GM19043 (cell line): ENCODE data around the gene MAPK14.

ENCODE experiments used
- ATAC-seq: cut with Tn5 transposase; IDR thresholded peaks from one replicate; pipeline ENCODE4 v1.9.1; 2021; ENCODE audit warnings: low read depth; ENCODE audit not compliant: unreplicated experiment

MAPK14 gene

DNA sequence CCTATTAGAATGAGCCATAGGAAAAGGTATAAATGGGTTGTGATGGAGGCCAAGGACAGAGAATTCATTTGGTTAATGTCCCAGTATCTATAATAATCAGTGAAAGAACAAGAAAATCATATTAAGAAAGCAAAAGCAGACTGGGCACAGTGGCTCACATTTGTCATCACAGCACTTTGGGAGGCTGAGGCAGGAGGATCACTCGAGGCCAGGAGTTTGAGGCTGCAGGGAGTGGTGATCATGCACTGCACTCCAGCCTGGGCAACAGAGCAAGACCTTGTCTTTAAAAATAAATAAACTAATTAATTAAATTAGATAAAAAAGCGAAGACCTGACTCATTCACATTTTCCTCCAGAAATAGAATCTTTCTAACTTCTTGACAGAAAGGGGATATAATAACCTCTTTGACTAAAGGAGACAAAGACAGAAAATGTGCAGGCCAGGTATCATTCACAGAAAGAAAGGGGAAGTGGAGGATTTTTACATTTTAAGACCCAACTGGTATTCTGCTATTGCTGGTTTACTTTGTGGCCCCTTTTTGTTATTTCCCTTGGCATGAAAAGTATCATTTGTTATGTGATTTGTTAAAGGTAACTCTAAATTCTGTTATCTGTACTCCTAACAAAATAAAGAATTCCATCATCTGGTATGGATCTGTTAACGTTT, 70.8 kb downstream of the MAPK14 start:
- no peak for ATAC-seq

GRCh38 chr6:36098920-36099647, 71.5 kb downstream of the MAPK14 start:
- no peak for ATAC-seq

- ATAC-seq: no peak
Observed at GRCh38 chr6:36099869-36100483, 72.4 kb downstream of the MAPK14 start.

GRCh38 chr6:36101691-36102090, 74.1 kb downstream of the MAPK14 start:
- ATAC-seq: no peak

GRCh38 chr6:36102853-36103252, 75.2 kb downstream of the MAPK14 start:
- ATAC-seq: no peak

DNA sequence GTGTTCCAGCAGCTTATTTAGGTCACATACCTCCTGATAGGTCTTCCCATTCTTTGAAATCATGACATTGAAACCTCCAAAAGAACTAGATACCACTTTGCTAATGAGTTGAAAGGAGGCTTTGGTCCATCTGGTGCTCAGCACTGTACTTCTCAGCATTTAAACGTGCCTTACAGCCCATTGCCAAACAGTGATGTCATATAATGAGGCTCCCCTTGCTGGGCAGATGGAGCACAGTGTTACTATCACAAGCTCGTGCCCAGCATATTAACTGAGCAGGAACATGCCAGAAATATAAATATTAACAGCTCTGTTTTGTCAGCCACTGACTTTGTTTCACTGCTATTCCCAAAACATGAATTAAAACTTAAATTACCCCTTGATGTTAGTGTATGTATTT, 77.2 kb downstream of the MAPK14 start:
- no peak for ATAC-seq

GRCh38 chr6:36109092-36109491, 81.5 kb downstream of the MAPK14 start:
- ATAC-seq: no peak

GRCh38 chr6:36110050-36110449, 82.4 kb downstream of the MAPK14 start:
- ATAC-seq: no peak

GRCh38 chr6:36110863-36111262, 83.3 kb downstream of the MAPK14 start:
- ATAC-seq: no peak

- ATAC-seq: no peak
Observed at GRCh38 chr6:36111526-36111925, 83.9 kb downstream of the MAPK14 start.

DNA sequence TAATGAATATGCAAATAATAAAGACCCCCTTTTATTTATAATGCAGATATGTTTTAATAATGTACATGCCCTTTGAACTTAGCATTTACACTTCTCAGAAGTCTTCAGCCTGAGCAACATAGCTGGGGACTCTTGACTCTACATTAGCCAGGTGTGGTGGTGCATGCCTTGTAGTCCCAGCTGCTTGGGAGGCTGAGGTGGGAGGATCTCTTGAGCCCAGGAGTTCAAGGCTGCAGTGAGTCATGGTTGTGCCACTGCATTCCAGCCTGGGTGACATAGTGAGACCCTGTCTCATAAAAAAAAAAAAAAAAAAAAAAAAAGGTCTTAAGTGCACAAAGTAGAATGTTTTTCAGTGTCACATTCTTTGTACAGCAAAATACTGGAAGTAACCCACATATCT, 85.4 kb downstream of the MAPK14 start:
- no peak for ATAC-seq

DNA sequence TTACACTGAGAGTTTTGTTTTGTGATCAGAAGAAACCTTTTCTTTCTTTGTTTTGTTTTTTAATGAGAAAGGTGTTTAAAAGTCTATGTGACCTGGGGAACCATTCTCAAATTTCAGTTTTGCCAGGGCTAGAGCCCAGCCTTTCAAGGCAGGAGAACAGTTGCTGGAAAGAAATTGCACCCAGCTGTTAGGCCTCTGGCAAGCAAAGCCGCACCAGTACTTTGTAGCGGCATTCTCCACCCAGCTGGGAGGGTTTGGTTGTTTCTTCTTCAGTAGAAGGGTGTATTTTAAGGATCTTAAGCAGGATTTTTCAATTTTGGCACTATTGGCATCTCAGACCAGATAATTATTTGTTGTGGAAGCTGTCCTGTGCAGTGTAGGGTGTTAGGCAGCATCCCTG, 86.1 kb downstream of the MAPK14 start:
- ATAC-seq: no peak

GRCh38 chr6:36114798-36115408, 87.3 kb downstream of the MAPK14 start:
- ATAC-seq: no peak

DNA sequence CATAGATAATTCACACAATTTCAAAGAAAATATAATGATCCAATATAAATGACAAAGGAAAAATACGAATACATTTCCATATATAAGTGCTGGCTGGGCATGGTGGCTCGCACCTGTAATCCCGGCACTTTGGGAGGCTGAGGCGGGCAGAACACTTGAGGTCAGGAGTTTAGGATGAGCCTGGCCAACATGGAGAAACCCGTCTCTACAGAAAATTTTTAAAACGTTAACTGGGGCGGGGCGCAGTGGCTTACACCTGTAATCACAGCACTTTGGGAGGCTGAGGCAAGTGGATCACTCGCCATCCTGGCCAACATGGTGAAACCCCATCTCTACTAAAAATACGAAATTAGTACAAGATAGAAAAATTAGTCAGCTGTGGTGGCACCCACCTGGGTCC, 87.8 kb downstream of the MAPK14 start:
- no peak for ATAC-seq

DNA sequence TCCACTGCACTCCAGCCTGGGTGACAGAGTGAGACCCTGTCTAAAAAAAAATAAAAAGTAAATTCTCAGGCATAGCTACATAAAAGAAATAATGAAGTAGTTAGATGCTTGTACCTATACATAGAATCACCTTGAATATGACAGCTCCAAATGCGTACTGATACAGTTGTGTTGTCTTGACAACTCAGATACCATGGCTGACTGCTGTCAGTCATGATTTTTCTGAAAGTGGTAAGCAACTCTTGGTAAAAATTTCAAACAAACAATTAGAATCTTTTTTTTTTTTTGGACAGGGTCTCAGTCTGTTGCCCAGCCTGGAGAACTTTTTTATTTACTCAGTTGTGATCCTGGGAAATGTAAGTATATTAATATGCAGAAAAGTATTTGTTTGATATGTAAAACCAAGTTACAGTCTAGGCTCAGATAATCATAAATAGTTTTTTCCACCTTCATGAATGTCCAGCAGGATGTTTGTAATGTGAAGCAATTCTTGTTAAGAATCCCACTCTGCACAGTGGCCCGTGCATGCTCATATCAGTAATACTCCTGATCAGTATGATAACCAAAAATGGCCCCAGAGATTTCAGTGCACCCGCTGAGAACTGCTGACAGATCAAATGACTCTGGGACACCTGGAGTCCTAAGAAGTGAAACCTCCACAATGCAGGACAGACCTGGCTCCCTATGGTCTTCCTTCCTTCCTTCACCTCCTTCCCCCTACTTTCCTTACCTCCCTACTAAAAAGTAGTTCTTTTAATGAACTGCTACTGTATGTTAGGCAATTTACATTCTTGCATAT, 88.7 kb downstream of the MAPK14 start:
- ATAC-seq: no peak

DNA sequence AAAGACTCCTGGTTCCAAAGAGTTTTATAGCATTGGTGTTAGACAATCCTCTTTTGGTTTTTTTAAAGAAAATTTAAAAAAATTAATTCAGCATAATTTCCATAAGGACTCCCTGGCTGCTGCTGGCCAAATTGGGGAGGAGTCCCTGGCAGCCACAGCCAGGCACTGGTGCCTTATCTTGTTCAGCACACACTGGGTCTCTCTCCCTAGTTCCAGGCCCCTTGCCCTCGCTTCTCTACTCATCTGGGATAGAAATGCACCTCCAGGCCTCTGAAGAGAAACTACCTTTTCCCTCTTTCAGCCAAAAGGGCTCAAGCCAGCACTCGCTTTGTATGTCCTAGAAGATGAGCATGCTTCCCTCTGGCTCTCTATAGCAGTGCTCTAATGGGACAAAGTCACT, 89.3 kb downstream of the MAPK14 start:
- no peak for ATAC-seq

GRCh38 chr6:36117658-36118549, 90.3 kb downstream of the MAPK14 start:
- ATAC-seq: no peak

DNA sequence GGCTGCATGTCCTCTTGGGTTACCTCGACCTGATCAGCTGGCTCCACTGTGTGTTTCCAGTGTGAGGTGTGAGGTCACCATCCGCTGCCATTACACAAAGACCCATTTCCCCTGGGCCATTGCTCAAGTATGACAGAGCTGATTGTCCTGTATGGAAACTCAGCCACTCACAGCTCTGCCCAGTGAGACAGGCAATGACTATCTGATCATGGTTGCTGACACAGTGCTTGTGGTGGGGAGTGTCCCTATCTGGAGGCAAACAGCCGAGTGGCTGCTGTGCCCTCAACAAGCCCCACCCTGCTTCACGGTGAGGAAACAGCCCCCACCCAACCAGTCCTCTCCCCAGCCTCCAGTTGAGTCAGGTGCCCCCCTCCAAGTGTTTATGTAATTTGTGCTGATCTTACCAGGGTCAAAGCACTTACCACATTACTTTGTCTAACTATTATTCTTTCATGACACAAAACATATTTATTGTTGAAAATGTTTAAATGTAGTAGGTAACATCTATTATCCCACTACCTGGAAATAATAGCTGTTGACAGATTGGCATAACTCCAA, 91.0 kb downstream of the MAPK14 start:
- no peak for ATAC-seq

- ATAC-seq: no peak
Observed at GRCh38 chr6:36119209-36119608, 91.6 kb downstream of the MAPK14 start.
